CD1c-positive myeloid dendritic cell (primary cell): ENCODE data around the gene STRN4.
A peak's percentile ranks its signal among the peaks of the same experiment; 100 is the strongest.

Experiments
- DNase-seq: peaks from one replicate; pipeline ENCODE4 v3.0.0-alpha.2; 2016; ENCODE audit errors: extremely low spot score

Gene STRN4

DNA sequence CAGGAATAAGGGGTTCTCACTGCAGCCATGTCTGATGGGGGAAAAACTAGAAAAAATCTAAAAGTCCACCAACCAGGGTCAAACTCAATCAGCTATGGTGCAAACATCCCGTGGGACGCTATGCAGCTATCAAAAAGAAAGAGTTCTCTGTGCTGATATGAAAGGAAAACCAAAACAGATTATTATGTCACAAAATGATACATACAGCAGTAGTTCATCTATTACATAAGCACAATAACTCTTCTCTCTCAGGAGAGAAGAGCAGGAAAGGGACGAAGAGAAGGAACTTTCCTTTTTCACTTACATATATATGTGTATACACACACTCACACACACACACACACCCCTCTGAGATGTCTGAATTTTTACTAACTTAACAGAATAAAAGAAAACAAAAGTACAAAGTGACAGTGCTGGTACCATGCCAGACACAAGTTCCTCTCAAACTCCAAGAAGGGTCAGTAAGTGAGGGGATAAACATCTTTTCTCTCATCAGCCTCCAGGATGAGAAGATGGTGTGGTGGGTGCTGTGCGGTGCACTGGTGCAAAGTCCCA, 3.2 kb downstream of the STRN4 start:
- DNase-seq = no peak

DNA sequence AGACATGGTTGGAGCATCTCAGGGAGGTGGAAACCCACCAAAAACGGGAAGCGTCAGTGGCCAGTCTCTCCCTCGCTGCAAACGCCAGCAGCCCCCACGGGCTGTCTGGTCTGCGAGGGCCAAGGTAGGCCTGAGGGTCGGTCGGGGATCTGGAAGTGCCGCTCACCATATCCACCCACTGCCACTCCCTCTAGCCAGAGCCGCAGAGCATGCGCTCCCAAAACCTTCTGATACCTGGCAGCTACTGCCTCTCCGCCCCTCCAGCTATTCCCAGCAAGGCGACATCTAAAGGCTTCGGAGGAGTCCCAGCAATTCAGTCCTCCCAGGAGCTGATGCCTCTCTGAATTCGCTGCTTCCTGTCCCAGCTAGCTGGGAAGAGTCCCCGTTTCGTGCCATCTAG, 4.8 kb downstream of the STRN4 start:
- DNase-seq = no peak

DNA sequence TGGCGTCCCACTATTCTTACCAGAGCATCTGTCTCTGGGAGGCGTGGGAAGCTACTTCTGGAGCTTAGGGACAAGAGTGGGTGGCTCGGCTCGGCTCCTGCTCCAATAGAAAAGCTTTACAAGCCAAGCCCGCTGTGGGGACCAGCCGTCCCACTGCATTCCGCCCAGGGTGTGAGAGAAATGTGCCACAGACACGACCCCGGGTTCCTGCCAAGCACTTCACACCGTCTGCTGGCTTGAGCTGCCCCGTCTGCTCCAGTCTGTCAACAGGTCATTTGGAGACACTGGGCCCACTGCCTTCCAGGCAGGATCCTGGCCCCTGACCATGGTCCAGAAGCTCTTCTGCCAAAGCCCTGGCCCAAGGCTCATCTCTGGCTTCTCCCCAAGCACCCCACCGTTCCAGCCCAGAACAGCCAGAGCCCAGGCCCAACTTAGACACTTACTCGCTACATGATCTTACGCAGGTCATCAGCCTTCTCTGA, 6.9 kb downstream of the STRN4 start:
- no peak for DNase-seq

DNA sequence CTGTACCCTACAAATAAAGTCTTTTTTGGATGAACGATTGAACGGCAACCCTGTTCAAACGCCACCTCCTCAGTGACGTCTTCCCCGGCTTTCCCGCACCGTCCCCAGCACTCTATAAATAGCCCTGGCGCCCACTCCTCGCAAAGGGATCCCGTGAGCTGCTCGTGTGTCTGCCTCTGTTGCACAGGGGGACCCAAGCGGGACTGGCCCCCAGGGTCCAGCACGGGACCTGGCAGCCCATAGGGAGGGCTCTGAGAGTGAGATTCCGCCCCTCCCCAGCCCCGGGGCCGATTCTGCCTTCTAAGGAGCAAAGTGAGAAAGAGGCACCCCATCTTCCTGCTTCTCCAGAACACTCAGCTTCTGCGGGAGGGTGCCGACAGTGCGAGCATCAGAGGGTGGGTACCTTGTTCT, 8.5 kb downstream of the STRN4 start:
- no peak for DNase-seq

DNA sequence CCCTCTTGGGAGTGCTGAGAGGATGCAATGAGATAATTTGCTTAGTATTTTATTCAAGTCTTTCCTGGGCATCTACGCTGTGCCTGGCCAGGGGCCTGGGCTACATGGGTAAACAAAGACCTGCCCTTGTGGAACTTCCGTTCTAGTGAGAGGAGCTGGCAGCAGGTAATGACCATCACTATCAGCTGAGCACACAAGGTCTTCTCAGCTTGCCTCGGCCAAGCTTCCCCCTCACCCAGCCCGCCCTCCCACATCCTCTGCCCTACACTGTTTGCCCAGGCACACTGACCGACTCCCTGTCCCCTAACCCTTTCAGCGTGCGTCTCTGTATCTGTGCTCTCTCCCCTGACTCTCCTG, 9.0 kb downstream of the STRN4 start:
- no peak for DNase-seq

DNA sequence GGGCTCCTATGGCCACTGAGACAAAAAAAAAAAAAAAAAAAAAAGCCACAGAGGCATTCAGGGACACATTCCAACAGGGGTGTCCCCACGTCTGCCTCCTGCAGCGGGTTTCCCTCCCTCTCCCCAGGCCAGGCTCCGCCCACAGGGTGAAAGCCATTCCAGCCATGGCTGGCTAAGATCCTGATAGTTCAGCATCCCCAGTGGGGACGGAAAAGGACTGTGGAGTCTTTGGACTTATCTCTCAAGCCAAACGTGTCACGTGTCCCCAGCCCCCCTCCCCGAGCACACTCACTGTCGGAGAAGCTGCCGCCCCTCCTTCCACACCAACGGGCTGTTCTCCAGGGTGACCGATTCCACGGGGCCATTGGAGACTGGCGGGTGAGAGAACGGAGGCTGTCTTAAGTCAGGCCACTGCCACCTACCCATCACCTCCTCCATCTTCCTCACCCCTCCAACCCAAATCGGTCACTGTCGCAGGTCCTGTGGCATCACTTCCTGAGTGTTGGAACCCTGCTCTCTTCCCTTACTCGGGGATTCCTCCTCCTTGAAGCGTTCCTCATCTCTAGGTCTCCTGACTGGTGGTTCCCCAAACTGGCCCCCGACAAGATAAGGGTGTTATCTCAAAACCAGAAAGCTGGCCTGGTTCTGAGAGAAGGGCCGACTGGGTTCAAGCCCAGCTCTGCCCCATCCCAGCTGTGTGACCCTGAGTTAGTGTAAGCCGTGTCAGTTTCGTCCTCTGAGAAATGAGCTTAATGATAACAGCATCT, 9.5 kb downstream of the STRN4 start:
- DNase-seq = no peak

DNA sequence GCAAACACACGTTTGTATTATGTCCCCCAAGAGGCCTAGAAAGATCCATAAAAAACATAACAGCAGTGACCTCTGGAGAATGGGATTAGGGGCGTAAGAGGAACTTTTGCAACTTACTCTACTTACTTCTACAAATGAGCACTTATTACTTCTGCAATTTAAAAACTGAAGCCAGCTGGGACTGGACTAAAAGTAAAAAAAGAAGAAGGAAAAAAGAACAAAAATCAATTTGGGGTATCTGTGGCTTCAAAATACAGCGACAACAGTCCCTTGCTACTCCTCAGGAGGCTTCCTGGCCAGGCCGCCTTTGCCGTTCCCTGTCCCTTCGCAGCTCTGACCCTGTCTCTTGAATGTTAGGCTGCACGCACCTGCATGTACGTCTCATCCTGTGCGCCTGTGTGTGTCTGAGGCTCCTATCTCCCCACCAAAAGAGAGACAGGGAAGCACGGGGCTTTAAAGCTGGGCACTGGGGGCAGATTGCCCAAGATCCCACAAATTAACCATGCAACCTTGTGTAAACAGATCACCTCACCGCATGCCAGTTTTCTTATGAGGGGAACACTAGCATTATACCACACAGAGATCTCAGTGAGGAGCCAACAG, 12.5 kb downstream of the STRN4 start:
- peak; percentile 78 for DNase-seq

DNA sequence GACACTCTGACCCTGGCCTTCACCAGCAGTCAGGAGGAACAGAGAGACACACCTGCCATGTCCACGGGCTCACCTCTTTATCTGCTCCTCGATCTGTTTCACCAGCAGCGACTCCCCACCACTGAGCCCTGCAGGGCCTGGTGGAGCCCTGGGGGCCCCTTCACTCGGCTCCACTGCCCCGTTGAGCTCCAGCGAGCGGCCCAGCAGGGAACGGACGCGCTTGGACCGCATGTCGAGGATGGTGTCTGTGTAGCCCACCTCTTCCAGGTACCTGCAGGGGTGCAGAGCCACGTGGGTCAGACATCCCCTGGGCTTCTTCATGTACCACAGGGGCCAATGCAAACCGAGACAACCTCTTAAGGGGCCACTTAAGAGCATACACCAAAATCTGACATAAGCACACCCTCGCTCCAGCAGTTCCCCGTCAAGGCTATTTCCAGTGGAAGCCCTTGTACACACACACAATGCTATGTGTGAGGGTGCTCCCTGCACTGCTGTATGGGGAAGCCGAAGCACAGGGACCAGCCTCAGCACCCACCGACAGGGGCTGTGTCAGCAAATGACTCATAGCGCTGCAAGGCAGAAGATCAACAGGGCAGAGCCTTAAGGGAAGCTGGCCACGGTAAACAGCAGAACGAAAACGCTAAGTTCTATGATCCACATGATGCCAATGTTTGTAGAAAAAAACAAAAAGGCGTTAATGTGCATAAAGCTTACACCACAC, 13.1 kb downstream of the STRN4 start:
- peak; percentile 92 for DNase-seq

DNA sequence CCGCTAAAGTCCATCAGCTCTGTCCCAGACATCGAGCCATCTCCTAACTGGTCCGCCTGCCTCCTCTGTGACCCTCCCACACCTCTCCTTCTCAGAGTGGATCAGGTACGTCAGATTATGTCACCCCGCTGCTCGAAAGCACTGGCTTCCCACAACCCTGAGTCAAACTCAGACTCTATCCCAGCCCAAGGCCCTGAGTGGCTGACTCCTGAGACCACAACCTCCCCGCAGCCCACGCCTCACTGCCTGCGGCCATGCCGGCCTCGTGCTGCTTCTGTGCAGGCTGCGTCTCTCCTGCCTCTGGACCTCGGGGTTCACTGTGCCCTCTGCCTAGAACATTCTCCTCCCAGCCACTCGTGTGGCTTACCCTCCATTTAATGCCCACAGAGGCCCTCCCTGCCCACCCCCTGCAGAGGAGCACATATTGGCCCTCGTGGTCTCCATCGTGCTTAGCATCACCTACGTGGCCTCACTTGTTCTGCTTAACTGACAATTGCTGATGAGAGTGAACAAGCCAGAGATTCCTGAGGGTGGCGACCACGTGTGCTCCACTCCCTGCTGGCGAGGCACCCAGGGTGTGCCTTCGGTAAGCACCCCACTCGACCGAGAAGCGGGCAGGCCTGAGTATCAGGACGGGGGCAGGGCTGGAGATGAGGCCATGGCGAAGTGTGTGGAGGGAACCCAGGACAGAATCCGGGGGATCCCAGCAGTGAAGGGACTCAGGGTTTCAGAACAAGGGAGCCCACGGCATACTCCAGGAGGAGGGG, 13.9 kb downstream of the STRN4 start:
- DNase-seq = no peak

DNA sequence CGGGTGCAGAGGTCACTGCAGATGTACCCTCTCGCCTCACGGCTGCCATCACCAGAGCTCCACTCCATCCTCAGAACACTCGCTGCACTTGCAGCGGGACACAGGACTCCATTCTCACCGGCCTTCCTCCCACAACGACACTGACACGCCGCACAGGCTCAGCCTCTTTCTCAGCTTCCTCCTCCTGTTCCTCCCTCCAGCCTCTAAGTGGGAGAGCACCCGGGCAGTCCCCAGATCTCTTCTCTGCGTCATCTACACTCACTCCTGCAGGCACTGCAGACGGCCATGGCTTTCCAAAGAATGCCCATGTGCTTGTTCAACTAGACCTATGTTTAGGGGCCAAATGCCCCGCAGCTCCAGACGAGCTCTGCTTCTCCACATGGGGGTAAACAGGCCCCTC, 14.7 kb downstream of the STRN4 start:
- peak; percentile 79 for DNase-seq

DNA sequence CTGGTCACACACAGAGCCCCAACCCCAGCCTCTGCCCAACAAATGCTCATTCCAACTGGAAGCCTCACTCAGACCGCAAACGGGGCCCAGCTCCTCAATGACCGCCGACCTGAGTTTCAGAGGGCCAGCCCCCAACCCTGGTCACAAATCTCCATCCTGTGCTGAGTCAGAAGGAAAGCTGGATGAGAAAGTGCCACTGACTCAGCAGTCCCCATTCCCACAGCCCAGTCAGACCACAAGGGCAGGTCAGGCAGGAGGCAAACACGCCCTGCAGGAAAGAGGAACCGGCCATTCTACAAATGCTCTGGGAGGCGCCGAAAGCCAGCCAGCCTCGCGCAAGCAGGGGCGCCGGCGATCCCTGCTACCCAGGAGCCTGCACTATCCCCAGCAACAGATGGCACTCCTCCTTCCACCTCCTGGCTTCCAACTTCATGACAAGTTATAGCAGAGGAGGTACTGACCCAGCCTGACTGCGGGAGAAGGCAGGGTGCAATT, 15.2 kb downstream of the STRN4 start:
- DNase-seq = peak; percentile 91

DNA sequence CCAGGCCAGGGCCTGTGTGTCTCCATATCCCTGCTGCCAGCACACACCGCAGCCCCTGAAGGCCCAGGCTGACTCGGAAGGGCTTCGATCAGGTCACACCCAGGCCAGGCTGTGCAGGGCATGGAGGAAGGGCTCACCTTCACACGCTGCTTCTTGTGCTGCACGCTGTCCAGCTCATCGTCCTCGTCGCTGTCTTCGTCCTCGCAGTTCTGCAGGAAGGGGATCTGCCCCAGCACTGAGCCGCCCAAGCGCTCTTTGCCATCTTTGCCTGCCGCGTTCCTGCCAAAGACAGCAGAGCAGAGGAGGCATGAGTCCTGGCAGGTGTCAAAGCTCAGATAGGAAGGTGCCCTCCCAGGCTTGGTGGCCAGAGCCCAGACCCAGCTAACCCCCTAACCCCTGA, 15.7 kb downstream of the STRN4 start:
- DNase-seq = no peak

DNA sequence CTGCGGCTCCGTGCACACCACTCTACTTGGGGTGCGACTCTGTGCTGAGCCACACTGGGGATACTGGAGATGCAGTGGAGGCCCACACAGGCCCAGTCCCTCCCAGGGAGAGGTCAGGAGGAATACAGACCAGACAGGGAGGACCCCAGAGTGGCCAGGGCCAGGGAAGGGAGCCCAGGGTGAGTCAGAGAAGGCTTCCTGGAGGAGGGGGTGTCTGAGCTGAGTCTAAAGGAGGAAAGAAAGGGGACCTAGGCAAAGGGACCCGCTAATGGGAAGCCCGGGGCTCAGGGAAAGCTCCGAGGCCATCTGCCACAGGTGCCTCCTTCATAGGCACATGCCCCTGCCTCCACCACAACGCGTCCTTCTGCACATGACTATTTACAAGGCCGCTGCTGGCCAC, 16.1 kb downstream of the STRN4 start:
- DNase-seq = no peak

DNA sequence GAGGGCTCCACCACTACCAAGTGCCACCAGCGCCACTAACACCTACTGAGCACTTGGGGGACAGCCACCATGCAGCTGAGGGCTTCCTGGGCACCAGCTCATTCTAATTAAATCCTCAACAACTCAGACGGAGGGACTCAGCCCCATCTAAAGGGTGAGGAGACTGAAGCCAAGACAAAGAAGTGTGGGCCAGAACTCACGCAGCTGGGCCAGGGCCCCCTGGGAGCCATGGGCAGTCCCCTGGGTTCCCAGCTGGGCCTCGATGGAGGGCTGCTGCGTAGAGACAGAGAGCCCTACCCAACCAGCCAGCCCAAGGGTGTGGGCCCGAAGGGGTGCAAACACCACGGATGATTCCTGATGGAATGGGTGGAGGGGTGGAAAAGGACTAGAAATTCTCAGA, 16.6 kb downstream of the STRN4 start:
- no peak for DNase-seq

DNA sequence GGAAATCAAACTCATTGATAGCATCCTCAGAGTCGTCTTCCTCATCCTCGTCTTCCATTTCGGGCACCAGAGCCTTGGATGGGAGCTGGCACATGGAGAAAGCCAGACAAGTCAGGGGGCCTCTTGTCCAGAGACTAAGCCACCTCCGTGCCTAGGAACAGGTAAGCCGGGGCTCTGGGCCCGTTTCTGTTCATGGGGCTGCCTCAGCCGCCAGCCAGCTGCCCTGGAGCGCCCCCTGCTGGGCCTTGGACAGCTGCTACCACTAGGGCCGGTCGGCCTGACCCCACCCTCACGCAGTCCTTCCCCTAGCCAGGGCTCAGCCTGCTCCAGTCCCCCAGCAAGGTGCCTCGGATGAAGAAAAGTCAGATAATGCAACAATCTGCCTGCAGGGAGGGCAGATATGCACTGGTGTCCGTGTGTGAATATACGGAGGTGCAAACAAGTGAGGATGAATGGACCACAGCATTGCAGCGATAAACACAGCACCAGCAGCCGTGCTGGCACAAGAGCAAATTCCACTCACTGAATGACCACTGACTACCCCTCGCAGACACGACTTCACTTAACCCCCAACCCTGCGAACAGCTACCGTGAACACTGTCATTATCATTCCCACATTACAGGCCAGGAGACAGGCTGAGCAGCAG, 17.4 kb downstream of the STRN4 start:
- peak; percentile 80 for DNase-seq

DNA sequence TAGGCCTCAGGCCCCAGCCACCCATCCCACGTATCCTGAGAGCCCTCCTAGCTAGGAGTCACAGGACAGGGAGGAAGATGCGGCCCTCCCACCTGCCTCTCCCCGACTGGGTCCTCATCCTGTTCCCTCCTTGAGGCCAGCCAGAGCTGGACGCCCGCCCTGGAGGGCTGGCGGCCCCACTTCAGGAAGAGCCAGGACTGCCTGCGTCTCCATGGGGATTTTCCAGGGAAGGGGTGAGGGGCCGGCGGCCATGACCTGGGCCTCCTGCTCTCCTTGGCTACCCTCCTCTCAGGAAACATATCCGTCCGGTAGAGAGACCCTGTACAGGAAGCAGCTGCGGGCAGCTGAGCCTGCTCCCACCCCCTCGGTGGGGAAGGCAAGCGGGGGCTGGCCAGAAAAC, 18.0 kb downstream of the STRN4 start:
- no peak for DNase-seq

DNA sequence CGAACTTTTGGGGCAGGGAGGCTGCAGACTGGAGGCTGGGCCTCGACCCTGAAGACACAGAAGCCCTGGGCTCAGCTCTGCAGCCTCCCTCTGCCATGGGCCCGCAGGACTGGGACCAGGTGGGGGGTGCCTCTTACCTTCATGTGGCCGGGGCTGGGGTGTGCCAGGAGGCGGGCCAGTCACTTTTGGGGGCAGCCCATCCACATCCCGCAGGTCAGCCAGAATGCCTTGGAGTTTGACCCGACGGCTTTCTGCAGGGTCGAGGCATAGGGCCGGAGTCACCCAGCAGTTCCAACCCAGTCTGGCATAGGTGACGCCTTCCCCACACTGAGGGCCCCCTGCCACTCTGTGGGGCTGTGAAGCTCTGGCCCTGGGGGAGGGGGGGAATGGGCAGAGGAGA, 18.5 kb downstream of the STRN4 start:
- no peak for DNase-seq

DNA sequence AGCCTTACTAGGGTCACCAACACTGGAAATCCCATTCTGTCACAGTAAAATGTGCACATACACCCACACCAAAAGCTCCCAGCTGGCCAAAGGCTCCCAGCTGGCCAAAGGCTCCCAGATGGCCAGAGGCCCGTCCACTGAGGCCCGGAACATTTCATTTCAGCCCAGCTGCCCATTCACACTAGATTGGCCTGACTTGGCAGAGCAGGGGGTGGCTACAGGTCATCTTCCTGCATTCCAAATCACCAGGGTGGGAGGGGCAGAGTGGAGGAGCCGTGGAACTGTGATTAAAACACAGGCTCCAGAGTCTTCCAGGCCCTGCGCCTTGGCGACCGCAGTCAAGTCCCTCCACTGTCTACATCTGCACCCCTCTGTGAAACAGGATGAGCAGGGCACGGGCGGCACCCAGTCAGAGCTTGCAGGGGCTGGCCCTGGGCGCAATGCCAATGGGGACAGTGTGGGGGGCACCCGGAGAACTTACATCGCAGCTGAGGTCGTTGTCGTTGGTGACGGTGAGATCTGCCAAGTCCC, 19.2 kb downstream of the STRN4 start:
- no peak for DNase-seq

DNA sequence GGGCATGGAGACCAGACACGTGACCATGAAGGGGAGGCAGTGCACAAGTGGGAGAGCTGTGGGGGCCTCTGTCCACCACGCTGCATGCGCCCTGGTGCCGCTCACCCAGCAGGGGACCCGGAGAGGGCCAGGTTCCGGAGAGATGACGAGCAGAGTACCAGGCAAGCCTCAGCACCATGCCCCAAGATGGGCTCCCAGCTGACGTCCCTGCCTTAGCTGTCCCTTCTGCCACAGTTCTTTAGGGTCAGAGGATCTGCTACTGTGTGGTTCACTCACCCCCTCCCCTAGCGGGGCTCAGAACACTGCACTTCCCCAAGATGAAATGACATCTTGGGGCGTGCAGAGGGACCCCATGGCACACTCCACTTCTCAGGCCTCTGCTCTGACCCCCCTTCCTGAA, 19.7 kb downstream of the STRN4 start:
- no peak for DNase-seq

DNA sequence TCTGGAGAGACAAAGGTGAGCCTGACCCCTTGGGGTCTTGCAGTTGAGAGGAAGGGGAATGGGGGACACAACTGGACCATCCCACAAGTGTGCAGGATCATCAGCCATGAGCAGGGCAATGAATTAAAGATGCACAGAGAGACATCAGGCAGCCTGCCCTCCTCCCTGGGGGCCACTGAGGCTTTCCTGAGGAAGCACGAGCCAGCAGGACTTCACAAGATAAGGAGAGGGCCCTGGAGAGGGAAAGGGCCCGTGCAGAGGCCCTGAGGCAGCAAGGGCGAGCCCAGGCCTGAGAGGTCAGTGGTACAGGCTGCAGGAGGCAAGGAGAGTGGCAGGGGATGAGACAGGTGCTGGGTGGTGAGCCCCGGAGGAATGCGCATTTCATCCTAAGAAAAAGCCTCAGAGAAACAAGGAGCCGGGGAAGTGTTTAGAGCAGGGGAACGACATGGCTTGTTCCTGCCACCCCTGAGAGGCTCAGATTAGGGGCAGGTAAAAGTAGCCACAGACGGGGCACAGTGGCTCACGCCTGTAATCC, 20.3 kb downstream of the STRN4 start:
- no peak for DNase-seq
